GM18526 (cell line): ENCODE data around the gene SLC6A9.

Experiments
- POLR2A ChIP-seq: IDR thresholded peaks from 3 replicates; pipeline ENCODE4 v1.6.1; 2011; ENCODE audit not compliant: insufficient read length; ENCODE audit errors: extremely low read depth

Gene SLC6A9

GRCh38 chr1:43990271-43991199 is 40.7 kb downstream of the SLC6A9 start:
- TF ChIP-seq POLR2A: no peak

- TF ChIP-seq POLR2A: no peak
Measured at GRCh38 chr1:43987159-43987902, 43.9 kb downstream of the SLC6A9 start.

- no peak for TF ChIP-seq POLR2A
Measured at GRCh38 chr1:43986712-43987111, 44.5 kb downstream of the SLC6A9 start.

- no peak for TF ChIP-seq POLR2A
Measured at GRCh38 chr1:43985984-43986595, 45.2 kb downstream of the SLC6A9 start.

GRCh38 chr1:43984855-43985254 is 46.4 kb downstream of the SLC6A9 start:
- TF ChIP-seq POLR2A: no peak

GRCh38 chr1:43983253-43983899 is 47.9 kb downstream of the SLC6A9 start:
- TF ChIP-seq POLR2A: no peak

- TF ChIP-seq POLR2A: no peak
Measured at GRCh38 chr1:43982808-43983207, 48.5 kb downstream of the SLC6A9 start.

GRCh38 chr1:43982241-43982640 is 49.0 kb downstream of the SLC6A9 start:
- TF ChIP-seq POLR2A: no peak

- no peak for TF ChIP-seq POLR2A
Measured at GRCh38 chr1:43981636-43982035, 49.6 kb downstream of the SLC6A9 start.

- no peak for TF ChIP-seq POLR2A
Measured at GRCh38 chr1:43981135-43981491, 50.1 kb downstream of the SLC6A9 start.

- no peak for TF ChIP-seq POLR2A
Measured at GRCh38 chr1:43980255-43981134, 50.8 kb downstream of the SLC6A9 start.

GRCh38 chr1:43979528-43980254 is 51.6 kb downstream of the SLC6A9 start:
- TF ChIP-seq POLR2A: no peak

GRCh38 chr1:43979261-43979527 is 52.1 kb downstream of the SLC6A9 start:
- TF ChIP-seq POLR2A: no peak

GRCh38 chr1:43978551-43979260 is 52.6 kb downstream of the SLC6A9 start, which contains the start of gene B4GALT2:
Gene B4GALT2, plus strand, starts transcription at chr1:43979210. Its CDS starts 1,951 bp downstream, at chr1:43981161.
- TF ChIP-seq POLR2A: peak; percentile 24

- no peak for TF ChIP-seq POLR2A
Measured at GRCh38 chr1:43978264-43978550, 53.1 kb downstream of the SLC6A9 start.
